ENCODE results near the gene SPRTN.

DNA sequence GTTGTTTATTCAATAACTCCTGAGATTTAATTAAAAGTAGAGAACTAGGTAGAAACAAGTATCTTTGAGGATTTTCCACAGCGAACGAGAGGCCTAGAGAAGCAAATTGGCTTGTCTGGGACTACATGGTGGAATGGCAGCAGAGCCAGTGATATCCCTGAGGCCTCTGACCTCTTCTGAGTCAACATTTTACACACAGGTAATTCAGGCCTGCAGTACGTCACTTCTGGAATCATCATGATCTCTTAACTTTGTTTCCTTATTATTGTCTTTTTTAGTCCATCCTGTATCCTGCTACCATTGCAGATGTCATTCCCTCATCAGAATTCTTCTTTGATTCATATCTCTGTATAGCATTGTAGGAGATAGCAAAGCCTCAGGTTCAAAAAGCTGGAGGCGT is 9.9 kb downstream of the SPRTN start:
- TF ChIP-seq, protein P1, sequence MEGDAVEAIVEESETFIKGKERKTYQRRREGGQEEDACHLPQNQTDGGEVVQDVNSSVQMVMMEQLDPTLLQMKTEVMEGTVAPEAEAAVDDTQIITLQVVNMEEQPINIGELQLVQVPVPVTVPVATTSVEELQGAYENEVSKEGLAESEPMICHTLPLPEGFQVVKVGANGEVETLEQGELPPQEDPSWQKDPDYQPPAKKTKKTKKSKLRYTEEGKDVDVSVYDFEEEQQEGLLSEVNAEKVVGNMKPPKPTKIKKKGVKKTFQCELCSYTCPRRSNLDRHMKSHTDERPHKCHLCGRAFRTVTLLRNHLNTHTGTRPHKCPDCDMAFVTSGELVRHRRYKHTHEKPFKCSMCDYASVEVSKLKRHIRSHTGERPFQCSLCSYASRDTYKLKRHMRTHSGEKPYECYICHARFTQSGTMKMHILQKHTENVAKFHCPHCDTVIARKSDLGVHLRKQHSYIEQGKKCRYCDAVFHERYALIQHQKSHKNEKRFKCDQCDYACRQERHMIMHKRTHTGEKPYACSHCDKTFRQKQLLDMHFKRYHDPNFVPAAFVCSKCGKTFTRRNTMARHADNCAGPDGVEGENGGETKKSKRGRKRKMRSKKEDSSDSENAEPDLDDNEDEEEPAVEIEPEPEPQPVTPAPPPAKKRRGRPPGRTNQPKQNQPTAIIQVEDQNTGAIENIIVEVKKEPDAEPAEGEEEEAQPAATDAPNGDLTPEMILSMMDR (IDR thresholded peaks at IDR 0.05; ENCODE audit: control extremely low read depth in 1 of 3, insufficient read depth in 1 of 3, low read depth in 1 of 3, low read length in 3 of 3) = no peak
- no peak for TF ChIP-seq PHF8 (conservative IDR thresholded peaks at IDR 0.05; ENCODE audit: low read depth, low read length)
- no peak for TF ChIP-seq POLR2A (IDR thresholded peaks at IDR 0.05; ENCODE audit: control extremely low read depth in 1 of 2, low read depth in 2 of 2, low read length in 2 of 2)
- no peak for TF ChIP-seq JUND (IDR thresholded peaks at IDR 0.05; ENCODE audit: low read length)
- no peak for TF ChIP-seq ZNF274 (IDR thresholded peaks at IDR 0.05; ENCODE audit: borderline replicate concordance, extremely low read depth, low read length)
- TF ChIP-seq TAF1 (IDR thresholded peaks at IDR 0.05; ENCODE audit: low read depth, low read length) = no peak
- TF ChIP-seq, protein P2, sequence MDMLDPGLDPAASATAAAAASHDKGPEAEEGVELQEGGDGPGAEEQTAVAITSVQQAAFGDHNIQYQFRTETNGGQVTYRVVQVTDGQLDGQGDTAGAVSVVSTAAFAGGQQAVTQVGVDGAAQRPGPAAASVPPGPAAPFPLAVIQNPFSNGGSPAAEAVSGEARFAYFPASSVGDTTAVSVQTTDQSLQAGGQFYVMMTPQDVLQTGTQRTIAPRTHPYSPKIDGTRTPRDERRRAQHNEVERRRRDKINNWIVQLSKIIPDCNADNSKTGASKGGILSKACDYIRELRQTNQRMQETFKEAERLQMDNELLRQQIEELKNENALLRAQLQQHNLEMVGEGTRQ (IDR thresholded peaks at IDR 0.05; ENCODE audit: low read length) = no peak
- TF ChIP-seq CHD2 (IDR thresholded peaks at IDR 0.05; ENCODE audit: low read length) = no peak
- no peak for TF ChIP-seq EZH2 (IDR thresholded peaks at IDR 0.05; ENCODE audit: low read depth, low read length, severe bottlenecking)
- TF ChIP-seq EP300 (IDR thresholded peaks at IDR 0.05; ENCODE audit: borderline replicate concordance in 1 of 2, low read depth in 2 of 2, low read length in 2 of 2) = no peak
- TF ChIP-seq, protein P3, sequence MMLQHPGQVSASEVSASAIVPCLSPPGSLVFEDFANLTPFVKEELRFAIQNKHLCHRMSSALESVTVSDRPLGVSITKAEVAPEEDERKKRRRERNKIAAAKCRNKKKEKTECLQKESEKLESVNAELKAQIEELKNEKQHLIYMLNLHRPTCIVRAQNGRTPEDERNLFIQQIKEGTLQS (IDR thresholded peaks at IDR 0.05; ENCODE audit: insufficient read depth, low read depth, low read length) = no peak
- TF ChIP-seq POLR2AphosphoS5 (IDR thresholded peaks at IDR 0.05; ENCODE audit: low read depth, low read length) = no peak
